ENCODE results near the gene BECN2.

GRCh38 chr1:241985787-241986186 is 28.2 kb downstream of the BECN2 start:
- TF ChIP-seq CTCF (IDR thresholded peaks at IDR 0.05; ENCODE audit: borderline replicate concordance, extremely low read depth, low read length, poor library complexity, severe bottlenecking) (peak; percentile 51), EZH2 (IDR thresholded peaks at IDR 0.05; ENCODE audit: borderline replicate concordance, low read depth, low read length, severe bottlenecking) (no peak)
